Testis (tissue), 3 donors: ENCODE measurements around the gene P2RX3. TPM values are rescaled to one million over a fixed set of nuclear protein-coding genes. Genes with fewer than 3 reads are reported as not detected.

Experiments
- DNase-seq: peaks from one replicate; pipeline ENCODE4 v3.0.0-alpha.2; 2019
- H3K27ac ChIP-seq, 2 donors: fragments of 200-600 bp; sonication (generic); one replicate each; pipeline ENCODE4 v1.5.1; 2019
- H3K27me3 ChIP-seq: fragments of 200-600 bp; sonication (generic); one replicate; pipeline ENCODE4 v1.5.1; 2019
- H3K36me3 ChIP-seq: fragments of 200-600 bp; sonication (generic); one replicate; pipeline ENCODE4 v1.5.1; 2017; ENCODE audit warnings: low read depth; ENCODE audit errors: missing control alignments
- H3K4me1 ChIP-seq: fragments of 200-600 bp; sonication (generic); one replicate; pipeline ENCODE4 v1.5.1; 2019
- H3K4me3 ChIP-seq, 2 donors: fragments of 200-600 bp; sonication (generic); one replicate each; pipeline ENCODE4 v1.5.1; 2017 to 2019
- H3K9me3 ChIP-seq: fragments of 200-600 bp; sonication (generic); one replicate; pipeline ENCODE4 v1.5.1; 2017
- CTCF ChIP-seq, 3 experiments: fragments of 450-650 bp in 2 of 3; fragments of 200-600 bp in 1 of 3; sonication (generic) in 1 of 3; IDR thresholded peaks; one replicate each; pipeline ENCODE4 v1.5.1; 2016 to 2019; ENCODE audit warnings: antibody characterized with exemption in 3 of 3, mild to moderate bottlenecking in 2 of 3, moderate library complexity in 1 of 3
- POLR2A ChIP-seq: fragments of 450-650 bp; IDR thresholded peaks from one replicate; pipeline ENCODE4 v1.6.1; 2017; ENCODE audit warnings: antibody characterized with exemption, mild to moderate bottlenecking, moderate library complexity
- whole genome bisulfite sequencing, 2 donors: methylation state at CpG; one replicate each; pipeline ENCODE4 v1.1.5; 2018; 5-methylcytosine and 5-hydroxymethylcytosine counted together
- intact Hi-C: fragments of 100-400 bp; cut with DNase I; formaldehyde crosslinking; loops from one replicate; pipeline ENCODE4 v1.15.1; 2023; ENCODE audit warnings: low total_unique reads
- polyA plus RNA-seq: library from polyadenylated mRNA; stranded (reverse); fragments of 350-450 nt; fragmentation: Illumina TruSeq; extraction: RNeasy Lipid Tissue Mini Kit (QIAGEN cat#74804); gene quantifications from one replicate; pipeline ENCODE4 v1.2.3, GENCODE V29; 2014; ENCODE audit warnings: low read depth, low replicate concordance; ENCODE audit not compliant: insufficient read depth
- total RNA-seq, 2 donors: library from RNA; depleted of rRNA; stranded (reverse); fragments of >200 nt; gene quantifications; one replicate each; pipeline ENCODE4 v1.2.3, GENCODE V29; 2016

P2RX3 gene
- total and polyA plus RNA-seq, 3 donors from 2014 or later: 2.5 to 8.5 (median 3.3) TPM

DNA sequence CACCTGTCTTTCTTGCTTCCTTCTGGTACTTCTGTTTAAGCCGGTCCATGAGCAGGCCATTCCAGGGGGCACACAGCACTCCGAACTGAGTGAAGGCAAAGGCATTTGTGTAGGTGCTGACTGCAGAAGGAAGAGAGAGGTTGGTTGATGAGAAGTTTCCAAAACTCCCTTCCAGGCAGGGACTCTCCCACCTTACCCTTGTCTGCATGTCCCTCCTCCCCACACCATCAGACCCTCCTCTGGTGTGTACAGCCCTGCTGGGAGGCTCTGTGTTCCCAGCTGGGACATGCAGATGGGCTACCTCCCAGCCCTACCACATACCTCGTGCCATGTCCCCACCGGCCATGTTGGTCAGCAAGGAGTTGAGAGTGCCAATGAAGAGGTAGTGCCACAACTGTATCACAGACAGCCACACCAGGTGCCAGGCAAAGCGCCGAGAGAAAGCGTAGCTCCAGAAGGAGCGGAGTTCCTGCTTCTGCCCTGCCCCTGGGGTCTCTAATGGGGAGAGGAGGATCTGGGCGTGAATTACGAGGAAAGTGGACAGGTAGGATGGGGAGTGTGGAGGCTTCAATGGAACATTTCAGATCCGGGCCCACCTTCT lies 76.6 kb downstream of the P2RX3 start:
- no peak for TF ChIP-seq POLR2A
- no peak for TF ChIP-seq CTCF (IDR thresholded peaks at IDR 0.05)
- Histone ChIP-seq H3K36me3 (no peaks in the 10 kb centered on the region), H3K4me3 (no peak overlapping the region), H3K27ac (no peak overlapping the region), H3K9me3 (no peaks in the 10 kb centered on the region), H3K27me3 (no peaks in the 10 kb centered on the region), H3K4me1 (no peaks in the 10 kb centered on the region)
- intact Hi-C loops: no loop called here
- 97 to 99% methylated on average over 11 of the region's 11 CpGs for WGBS, 2 donors
- no peak for DNase-seq

- Histone ChIP-seq H3K9me3 (no peaks in the 10 kb centered on the region), H3K27me3 (no peaks in the 10 kb centered on the region), H3K4me1 (peaks cover under 1% of the 10 kb centered on the region), H3K36me3 (no peaks in the 10 kb centered on the region), H3K27ac (no peak overlapping the region), H3K4me3 (no peak overlapping the region)
- WGBS, 2 donors: 78 to 87% methylated on average over 3 of the region's 3 CpGs
- intact Hi-C loops: no loop called here
- DNase-seq: no peak
- TF ChIP-seq POLR2A (no peak), CTCF (IDR thresholded peaks at IDR 0.05) (no peak)
Observed at GRCh38 chr11:57416436-57416835, 78.3 kb downstream of the P2RX3 start.

- 65 to 67% methylated on average over 4 of the region's 4 CpGs for WGBS, 2 donors
- intact Hi-C loops: no loop called here
- Histone ChIP-seq H3K27me3 (no peaks in the 10 kb centered on the region), H3K36me3 (no peaks in the 10 kb centered on the region), H3K4me3 (no peak overlapping the region), H3K9me3 (no peaks in the 10 kb centered on the region), H3K4me1 (peaks cover 6% of the 10 kb centered on the region), H3K27ac (no peak overlapping the region)
- peak; percentile 20 for DNase-seq
- no peak for TF ChIP-seq POLR2A
- TF ChIP-seq CTCF (IDR thresholded peaks at IDR 0.05): no peak
Observed at GRCh38 chr11:57417056-57417455, 78.9 kb downstream of the P2RX3 start.

DNA sequence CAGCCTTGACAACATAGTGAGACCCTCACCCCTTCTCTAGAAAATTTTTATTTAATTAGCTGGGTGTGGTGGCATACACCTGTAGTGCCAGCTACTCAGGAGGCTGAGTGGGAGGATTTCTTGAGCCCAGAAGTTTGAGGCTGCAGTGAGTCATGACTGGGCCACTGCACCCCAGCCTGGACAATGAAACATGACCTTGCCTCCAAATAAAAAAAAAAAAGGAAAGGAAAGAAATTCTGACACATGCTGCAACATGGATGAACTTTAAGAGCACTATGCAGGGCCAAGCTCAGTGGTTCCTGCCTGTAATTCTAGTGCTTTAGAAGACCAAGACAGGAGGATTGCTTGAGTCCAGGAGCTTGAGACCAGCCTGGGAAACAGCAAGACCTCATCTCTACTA lies 80.0 kb downstream of the P2RX3 start:
- no peak for DNase-seq
- no peaks in the 10 kb centered on the region for H3K9me3 ChIP-seq
- no peaks in the 10 kb centered on the region for H3K27me3 ChIP-seq
- intact Hi-C loops: no loop called here
- H3K4me3 ChIP-seq: no peak overlapping the region
- H3K27ac ChIP-seq: no peak overlapping the region
- H3K36me3 ChIP-seq: no peaks in the 10 kb centered on the region
- TF ChIP-seq POLR2A (no peak), CTCF (IDR thresholded peaks at IDR 0.05) (no peak)
- H3K4me1 ChIP-seq: peaks cover 6% of the 10 kb centered on the region

DNA sequence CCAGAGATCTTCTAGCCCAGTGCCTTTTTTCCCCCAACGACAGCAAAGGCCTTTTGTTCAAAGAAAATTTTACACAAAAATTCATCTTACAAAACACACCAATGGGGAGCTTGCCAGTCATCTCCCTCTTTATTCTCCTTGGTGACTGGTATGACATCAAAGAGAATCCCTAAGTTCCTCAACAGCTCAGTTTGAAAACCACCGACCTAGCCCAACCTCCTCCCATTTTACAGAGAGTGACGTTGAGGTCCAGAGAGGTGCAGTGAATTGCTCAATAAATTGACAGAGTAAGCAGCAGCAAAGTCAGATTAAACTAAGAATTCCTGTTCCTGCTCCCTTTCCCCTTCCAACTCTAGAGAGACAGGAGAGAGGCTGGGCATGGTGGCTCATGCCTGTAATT lies 81.0 kb downstream of the P2RX3 start:
- no peaks in the 10 kb centered on the region for H3K27me3 ChIP-seq
- intact Hi-C loops: no loop called here
- no peak for TF ChIP-seq CTCF (IDR thresholded peaks at IDR 0.05)
- TF ChIP-seq POLR2A: no peak
- DNase-seq: no peak
- no peaks in the 10 kb centered on the region for H3K9me3 ChIP-seq
- no peak overlapping the region for H3K27ac ChIP-seq
- H3K4me3 ChIP-seq: no peak overlapping the region
- WGBS, 2 donors: 90 to 91% methylated on average over 3 of the region's 3 CpGs
- no peaks in the 10 kb centered on the region for H3K36me3 ChIP-seq
- H3K4me1 ChIP-seq: peaks cover 12% of the 10 kb centered on the region
